GM18505 (cell line): ENCODE data around the gene SMIM36.
"Not testable (repeated sequence)": the region's sequence is repeated elsewhere in the genome, so short reads cannot be mapped to it uniquely, and the experiment has no call there.

Source experiments
- ATAC-seq: cut with Tn5 transposase; IDR thresholded peaks from one replicate; pipeline ENCODE4 v1.9.1; 2021; ENCODE audit not compliant: unreplicated experiment
- POLR2A ChIP-seq: IDR thresholded peaks from 4 replicates; pipeline ENCODE4 v1.6.1; 2011; ENCODE audit warnings: borderline replicate concordance; ENCODE audit not compliant: insufficient read depth, insufficient read length; ENCODE audit errors: extremely low read depth

SMIM36 gene

GRCh38 chr17:55527540-55528118 is 16.4 kb upstream of the SMIM36 start:
- TF ChIP-seq POLR2A, result no peak
- no peak for ATAC-seq

DNA sequence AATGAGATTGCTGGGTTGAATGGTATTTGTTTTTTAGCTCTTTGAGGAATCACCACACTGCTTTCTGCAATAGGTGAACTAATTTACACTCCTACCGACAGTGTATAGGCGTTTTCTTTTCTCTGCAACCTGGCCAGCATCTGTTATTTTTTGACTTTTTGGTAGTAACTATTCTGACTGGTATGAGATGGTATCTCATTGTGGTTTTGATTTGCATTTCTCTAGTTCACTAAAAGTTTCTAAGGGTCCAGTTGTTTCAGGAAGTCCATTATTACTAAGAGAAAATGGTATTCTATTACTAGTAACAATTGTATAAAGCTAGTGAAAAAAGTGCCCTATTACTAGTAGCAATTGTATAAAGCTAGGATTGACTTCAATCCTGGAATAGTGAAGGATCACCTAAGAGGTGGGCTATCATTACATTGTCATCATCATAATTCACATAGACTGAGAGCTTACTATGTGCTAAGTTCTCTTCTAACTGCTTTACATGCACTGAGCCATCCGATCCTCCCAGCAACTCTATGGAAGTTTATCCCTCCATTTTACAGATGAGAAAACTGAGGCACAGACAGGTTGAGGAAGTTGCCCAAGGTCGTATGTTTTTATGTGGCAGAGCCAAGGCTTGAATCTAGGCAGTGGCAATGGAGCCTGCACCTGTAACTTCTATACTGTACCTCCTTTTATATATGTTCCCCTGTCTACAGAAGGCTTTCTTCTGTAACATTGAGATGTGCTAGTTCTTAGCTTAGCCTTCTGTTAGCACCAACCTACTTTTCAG is 13.4 kb upstream of the SMIM36 start:
- ATAC-seq, result peak; percentile 65

DNA sequence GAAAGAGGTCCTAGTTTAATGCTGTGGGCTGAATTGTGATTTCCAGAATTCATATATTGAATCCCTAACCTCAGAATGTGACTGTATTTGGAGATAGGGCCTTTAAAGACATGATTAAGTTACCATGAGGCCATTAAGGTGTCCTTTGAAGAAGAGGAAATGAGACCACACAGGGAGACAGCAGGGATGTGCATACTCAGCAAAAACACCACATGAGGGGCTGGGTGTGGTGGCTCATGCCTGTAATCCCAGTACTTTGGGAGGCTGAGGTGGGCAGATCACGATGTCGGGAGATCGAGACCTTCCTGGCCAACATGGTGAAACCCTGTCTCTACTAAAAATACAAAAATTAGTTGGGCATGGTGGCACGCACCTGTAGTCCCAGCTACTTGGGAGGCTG is 11.8 kb upstream of the SMIM36 start:
- not testable (repeated sequence) for ATAC-seq

More for the DNA sequence above, 13.4 kb upstream of the SMIM36 start:
- TF ChIP-seq POLR2A, result no peak

DNA sequence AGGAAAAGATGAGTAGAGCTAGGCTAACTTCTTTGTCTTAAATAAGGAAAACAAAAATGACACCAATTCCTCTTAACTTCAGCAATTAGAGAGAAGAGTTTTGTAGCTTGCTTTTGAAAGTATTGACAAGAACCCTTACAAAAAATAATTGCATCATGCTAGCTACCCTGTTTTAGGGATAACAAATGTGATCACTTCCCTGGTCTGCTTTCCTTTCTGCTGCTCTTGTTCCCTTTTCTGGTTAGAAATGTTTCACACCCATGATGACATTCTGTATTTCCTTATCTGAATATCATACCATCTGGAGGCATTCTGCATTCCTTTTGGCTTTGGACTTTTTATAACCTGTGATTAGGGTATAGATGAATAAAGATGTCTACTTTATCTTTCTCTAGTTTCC is 9.9 kb upstream of the SMIM36 start:
- TF ChIP-seq POLR2A, result no peak
- ATAC-seq, result no peak

DNA sequence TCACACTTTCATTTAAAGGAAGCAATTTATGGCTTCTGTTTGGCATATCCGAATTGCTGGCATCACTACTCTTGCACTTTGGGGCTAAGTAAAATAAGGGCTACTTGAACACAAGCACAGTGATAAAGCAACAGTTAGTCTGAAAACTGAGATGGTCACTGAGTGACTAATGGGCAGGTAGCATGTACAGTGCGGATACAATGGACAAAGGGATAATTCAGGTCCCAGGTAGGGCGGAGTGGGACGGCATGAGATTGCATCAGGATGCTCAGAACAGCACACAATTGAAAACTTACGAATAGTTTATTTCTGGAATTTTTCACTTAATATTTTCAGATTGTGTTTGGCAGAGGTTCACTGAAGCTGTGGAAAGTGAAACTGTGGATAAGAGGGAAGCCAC is 9.2 kb upstream of the SMIM36 start:
- no peak for TF ChIP-seq POLR2A
- ATAC-seq, result no peak

DNA sequence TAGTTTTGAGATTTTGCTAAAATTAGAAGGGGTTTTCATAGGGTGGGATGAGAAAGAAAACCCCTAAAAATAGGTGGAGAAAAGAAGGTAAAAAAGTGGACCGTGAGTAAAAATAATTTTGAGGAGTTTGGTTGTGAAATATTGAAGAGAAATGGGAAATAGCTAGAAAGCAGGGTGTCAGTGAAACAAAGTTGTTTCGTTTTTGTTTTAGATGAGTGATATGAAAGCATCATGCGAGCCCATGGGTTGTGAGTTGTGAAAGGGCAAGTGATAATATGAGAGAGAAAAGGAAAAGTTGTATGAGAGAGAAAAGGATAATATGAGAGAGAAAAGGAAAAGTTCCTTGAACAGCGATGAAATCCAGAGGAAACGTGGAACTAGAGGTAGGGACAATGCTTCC is 7.3 kb upstream of the SMIM36 start:
- TF ChIP-seq POLR2A, result no peak
- no peak for ATAC-seq

DNA sequence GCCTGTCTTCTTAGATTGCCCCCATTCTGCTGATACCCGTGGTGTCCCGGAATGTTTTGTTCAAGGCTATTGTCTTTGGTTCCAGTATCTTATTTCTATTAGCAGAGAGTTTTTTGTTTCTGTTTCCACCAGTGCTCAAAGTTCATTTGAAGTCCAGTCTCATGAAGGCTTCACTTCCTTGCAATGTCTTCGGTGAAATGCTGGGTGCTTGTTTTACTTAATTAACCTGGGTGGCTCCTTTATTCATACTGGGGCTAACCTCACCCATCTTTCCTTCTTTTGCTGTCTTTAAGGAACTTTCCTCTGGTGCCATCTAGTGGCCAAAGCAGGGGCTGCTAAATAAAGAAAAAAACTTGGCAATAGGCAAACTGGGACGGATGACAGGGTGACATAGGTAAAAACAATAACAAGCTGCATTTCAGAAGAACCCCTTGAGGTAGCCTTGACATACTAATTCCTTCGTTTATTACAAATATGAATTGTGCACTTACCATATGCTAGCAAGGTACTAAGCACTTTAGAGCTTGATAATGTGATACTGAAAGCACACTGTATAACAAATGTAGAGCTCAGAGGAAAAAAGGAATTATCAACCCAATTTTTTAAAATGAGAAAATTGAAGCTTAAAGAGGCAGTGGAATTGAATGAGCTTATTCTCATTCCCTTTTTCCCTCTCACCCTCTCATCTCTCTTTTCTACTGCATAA is 2.8 kb upstream of the SMIM36 start:
- no peak for TF ChIP-seq POLR2A
- ATAC-seq, result no peak

DNA sequence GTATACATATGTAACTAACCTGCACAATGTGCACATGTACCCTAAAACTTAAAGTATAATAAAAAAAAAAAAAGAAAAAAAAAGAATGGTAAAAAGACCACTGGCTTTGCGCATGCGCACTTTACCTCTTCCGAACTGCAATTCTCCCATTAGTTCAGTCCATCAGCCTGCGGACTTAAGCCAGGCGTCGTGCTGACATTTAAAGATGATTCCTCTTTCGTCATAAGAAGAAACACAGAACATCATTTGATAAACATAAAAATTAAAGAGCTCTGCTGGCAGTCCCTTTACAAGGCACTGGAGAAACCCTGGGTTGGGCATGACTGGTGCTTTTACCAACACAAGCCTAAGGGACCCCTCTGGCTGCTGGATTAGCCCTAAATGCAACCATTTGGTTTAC is 3.6 kb downstream of the SMIM36 start:
- ATAC-seq, result not testable (repeated sequence)

GRCh38 chr17:55501626-55502025 is 9.6 kb downstream of the SMIM36 start:
- ATAC-seq, result not testable (repeated sequence)

DNA sequence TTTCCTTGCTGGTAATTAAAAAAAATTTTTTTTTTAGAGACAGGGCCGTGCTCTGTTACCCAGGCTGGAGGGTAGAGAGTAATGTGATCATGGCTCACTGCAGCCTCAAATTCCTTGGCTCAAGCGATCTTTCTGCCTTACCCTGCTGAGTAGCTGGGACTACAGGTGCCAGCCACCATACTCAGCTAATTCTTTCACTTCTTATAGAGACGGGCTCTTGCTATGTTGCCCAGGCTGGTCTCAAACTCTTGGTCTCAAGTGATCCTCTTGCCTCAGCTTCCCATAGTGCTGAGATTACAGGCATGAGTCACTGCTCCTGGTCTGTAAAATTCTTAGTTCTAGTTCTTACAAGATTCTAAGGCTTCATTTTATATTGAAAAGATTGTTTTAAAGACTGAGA is 11.1 kb downstream of the SMIM36 start:
- ATAC-seq, result no peak
- TF ChIP-seq POLR2A, result no peak

DNA sequence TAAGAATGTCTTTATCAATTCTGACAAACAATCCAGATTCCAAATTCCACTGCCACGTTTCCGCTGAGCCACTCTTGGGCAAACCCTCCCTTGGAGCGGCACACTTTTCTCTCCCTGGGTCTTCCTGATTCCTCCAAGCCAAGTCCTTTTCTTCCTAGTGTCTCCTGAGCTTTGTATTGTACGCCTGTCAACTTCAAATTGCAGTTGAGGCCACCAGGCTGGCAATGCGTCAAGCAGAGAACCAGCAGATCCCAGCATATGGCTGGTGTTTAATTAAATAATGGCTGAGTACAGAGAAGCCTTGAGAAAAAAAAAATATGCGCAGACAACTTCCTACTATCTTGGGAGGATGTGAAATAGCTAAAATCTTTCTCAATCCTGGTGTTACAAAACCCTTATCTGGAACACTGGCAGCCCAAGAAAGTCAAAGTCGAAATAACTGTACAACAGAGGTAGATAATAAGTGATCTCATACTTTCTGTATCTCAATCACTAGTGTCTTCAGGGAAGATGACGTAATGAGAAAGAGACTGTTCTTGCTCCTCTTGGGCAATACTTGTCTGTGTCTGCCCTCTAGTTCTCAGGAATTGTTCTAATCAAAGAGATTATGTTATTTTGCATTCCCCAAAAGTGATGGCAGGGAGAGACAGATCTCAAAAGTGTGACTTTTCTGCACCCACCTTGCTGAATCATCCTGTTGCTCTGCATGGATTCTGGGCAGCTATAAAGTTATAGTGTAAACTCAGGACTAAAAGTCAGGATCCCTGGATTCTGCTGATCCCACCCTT is 15.0 kb downstream of the SMIM36 start:
- no peak for ATAC-seq
- no peak for TF ChIP-seq POLR2A

- TF ChIP-seq POLR2A, result no peak
- ATAC-seq, result no peak
These were observed 16.0 kb downstream of the SMIM36 start for GRCh38 chr17:55495239-55495638.

DNA sequence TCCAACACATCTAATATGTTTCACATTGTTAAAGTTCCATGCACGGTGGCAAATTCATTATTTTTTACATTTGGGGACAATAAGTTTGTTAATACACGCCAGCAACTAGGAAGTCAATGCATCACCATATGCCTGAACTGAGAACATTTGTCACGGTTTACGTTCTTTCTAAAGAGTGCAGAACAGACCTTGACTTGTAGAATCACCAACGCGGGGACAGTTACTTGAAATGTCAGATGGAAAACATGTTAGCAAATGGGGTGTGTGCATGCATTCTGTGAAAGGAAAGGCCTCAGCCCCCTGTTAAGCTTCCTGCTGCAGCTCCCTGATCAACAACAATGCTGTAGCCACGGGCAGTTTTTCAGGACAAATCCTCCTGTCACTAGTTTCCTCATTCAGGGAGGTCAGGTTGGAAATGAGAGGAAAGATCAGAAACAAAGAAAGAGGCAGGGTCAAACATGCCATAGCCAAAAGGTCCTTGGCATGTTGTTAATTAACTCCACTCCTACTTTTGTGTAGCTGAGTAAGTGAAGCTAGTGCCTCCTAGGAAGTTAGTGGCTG is 18.4 kb downstream of the SMIM36 start:
- no peak for ATAC-seq
- no peak for TF ChIP-seq POLR2A
